ENCODE measurements around the gene ALPG. TPM values are rescaled to one million over a fixed set of nuclear protein-coding genes. Genes with fewer than 3 reads are reported as not detected.
"Not testable (repeated sequence)": the region's sequence is repeated elsewhere in the genome, so short reads cannot be mapped to it uniquely, and the experiment has no call there.

ALPG gene
- total RNA-seq, 1 donor from 2014 or later: not detected

DNA sequence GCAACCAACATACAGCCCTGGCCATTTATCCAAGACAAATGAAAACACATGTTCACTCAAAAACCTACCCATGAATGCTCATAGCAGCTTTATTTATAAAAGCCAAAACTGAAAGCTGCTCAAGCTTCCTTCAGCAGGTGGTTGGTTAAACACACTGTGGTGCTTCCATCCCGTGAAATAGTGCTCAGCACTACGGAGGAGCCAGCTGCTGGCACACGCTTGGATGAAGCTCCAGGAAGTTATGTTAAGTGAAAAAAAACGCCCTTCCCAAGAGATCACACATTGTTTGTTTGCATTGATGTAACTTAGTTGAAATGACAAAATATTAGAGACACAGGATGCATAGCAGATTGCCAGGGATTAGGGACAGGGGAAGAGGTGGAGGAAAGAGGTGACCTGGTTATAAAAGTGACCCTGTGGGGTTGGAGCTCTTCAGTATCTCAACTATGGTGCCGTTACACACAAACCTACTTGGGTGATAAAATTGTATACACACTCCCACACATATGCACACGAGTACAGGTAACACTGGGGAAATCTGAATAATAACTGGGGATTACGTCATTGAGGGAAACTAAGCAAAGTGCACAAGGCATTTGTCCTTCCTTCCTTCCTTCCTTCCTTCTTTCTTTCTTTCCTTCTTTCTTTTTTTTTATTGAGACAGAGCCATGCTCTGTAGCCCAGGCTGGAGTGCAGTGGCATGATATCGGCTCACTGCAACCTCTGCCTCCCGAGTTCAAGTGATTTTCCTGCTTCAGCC, 6.2 kb upstream of the ALPG start:
- TF ChIP-seq, protein P1, sequence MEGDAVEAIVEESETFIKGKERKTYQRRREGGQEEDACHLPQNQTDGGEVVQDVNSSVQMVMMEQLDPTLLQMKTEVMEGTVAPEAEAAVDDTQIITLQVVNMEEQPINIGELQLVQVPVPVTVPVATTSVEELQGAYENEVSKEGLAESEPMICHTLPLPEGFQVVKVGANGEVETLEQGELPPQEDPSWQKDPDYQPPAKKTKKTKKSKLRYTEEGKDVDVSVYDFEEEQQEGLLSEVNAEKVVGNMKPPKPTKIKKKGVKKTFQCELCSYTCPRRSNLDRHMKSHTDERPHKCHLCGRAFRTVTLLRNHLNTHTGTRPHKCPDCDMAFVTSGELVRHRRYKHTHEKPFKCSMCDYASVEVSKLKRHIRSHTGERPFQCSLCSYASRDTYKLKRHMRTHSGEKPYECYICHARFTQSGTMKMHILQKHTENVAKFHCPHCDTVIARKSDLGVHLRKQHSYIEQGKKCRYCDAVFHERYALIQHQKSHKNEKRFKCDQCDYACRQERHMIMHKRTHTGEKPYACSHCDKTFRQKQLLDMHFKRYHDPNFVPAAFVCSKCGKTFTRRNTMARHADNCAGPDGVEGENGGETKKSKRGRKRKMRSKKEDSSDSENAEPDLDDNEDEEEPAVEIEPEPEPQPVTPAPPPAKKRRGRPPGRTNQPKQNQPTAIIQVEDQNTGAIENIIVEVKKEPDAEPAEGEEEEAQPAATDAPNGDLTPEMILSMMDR (IDR thresholded peaks at IDR 0.05; ENCODE audit: unreplicated experiment): no peak
- peaks cover 25% of the 10 kb centered on the region for H3K27me3 Mint-ChIP-seq
- H3K9me3 Mint-ChIP-seq (ENCODE audit: low read depth): no peaks in the 10 kb centered on the region
- no peaks in the 10 kb centered on the region for H3K36me3 Mint-ChIP-seq (ENCODE audit: insufficient read depth)
- no peak for DNase-seq (ENCODE audit: low spot score, unreplicated experiment)
- H3K4me1 Mint-ChIP-seq (ENCODE audit: low read depth): peaks cover 2% of the 10 kb centered on the region
- H3K4me3 Mint-ChIP-seq (ENCODE audit: low read depth): no peak overlapping the region
- H3K27ac Mint-ChIP-seq: no peak overlapping the region

DNA sequence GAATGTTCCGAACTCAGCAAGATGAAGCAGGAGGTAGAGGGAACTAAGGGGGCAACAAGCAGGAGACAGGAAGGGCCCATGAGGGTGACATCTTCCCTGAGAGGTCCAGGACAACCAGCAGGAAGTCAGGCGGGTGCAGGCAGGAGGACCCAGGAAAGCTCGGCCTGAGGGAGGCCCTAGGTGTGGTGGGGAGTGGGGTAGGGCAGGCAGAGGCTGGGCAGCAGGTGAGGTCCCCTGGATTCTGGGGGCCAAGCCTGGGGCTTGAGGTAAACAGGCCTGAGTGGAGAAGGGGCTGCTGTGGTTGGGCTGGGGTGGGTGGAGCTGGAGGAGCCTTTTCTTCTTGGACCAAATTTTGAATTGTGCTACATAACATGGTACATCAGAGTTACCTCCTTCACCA, 4.1 kb upstream of the ALPG start:
- H3K4me3 Mint-ChIP-seq (ENCODE audit: low read depth): no peak overlapping the region
- H3K36me3 Mint-ChIP-seq (ENCODE audit: insufficient read depth): no peaks in the 10 kb centered on the region
- H3K27me3 Mint-ChIP-seq: peaks cover 22% of the 10 kb centered on the region
- H3K9me3 Mint-ChIP-seq (ENCODE audit: low read depth): no peaks in the 10 kb centered on the region
- TF ChIP-seq, protein P1 (IDR thresholded peaks at IDR 0.05; ENCODE audit: unreplicated experiment): no peak
- peaks cover 2% of the 10 kb centered on the region for H3K4me1 Mint-ChIP-seq (ENCODE audit: low read depth)
- H3K27ac Mint-ChIP-seq: no peak overlapping the region
- no peak for DNase-seq (ENCODE audit: low spot score, unreplicated experiment)

DNA sequence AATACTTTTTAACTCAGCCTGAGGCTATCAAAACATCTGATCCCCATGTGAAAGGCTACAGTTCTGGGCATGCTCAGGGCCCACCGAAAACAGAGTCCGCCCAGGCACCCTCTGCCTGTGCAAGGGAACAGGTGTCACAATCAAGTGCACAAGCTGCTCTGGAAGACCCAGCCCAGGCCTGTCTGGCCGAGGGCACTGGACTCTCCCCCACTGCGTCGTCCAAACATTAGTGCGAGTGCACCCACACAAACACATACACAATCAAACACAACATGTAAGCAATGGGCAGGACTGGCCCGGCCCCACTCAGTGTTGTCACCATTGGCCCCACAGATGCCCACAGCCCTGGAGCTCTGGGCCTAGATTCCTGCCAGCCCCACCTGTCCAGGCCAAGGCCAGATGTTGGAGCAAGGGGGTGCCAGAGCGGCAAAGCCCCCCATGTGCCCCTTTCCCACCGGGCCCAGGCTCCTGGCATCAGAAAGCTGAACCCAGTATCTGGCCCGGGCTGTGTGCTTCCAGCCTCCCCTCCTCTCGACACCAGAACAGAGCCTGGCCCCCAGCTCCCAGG, 617 bp upstream of the ALPG start:
- Mint-ChIP-seq H3K27me3 (peaks cover 20% of the 10 kb centered on the region), H3K4me1 (ENCODE audit: low read depth) (peaks cover 2% of the 10 kb centered on the region), H3K4me3 (ENCODE audit: low read depth) (no peak overlapping the region), H3K36me3 (ENCODE audit: insufficient read depth) (no peaks in the 10 kb centered on the region), H3K27ac (no peak overlapping the region), H3K9me3 (ENCODE audit: low read depth) (no peaks in the 10 kb centered on the region)
- DNase-seq (ENCODE audit: low spot score, unreplicated experiment): no peak
- TF ChIP-seq, protein P1 (IDR thresholded peaks at IDR 0.05; ENCODE audit: unreplicated experiment): no peak

DNA sequence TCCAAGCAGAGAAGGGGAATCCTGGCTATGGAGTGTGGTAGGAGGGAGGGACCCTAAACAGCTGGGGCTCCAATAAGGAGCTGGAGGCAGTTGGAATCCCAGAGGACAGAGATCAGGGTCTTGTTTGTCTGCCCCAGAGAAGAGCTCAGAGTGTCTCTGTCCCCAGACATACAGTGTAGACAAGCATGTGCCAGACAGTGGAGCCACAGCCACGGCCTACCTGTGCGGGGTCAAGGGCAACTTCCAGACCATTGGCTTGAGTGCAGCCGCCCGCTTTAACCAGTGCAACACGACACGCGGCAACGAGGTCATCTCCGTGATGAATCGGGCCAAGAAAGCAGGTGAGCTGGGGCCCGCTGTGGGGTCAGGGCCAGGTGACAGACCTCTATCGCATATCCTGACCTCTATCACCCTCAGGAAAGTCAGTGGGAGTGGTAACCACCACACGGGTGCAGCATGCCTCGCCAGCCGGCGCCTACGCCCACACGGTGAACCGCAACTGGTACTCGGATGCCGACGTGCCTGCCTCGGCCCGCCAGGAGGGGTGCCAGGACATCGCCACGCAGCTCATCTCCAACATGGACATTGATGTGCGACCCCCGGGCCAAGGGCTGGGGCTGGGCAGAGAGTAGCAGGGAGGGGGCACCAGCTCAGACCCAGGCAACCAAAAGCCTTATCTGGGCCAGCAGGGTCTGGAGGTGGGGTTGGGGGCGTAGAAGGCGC, 945 bp downstream of the ALPG start:
- H3K36me3 Mint-ChIP-seq (ENCODE audit: insufficient read depth); H3K27ac Mint-ChIP-seq; DNase-seq (ENCODE audit: low spot score, unreplicated experiment): not testable (repeated sequence)

DNA sequence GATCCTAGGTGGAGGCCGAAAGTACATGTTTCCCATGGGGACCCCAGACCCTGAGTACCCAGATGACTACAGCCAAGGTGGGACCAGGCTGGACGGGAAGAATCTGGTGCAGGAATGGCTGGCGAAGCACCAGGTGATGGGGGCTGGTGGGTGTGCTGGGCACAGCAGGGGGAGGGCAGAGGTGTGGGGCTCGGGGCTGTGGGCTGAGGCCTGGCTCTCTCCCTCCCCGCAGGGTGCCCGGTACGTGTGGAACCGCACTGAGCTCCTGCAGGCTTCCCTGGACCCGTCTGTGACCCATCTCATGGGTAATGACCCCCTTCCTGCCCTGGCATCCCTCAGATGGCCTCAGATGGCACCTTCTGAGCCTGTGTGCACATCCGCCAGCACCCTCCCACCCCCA, 1.6 kb downstream of the ALPG start:
- H3K36me3 Mint-ChIP-seq (ENCODE audit: insufficient read depth); H3K4me1 Mint-ChIP-seq (ENCODE audit: low read depth); H3K4me3 Mint-ChIP-seq (ENCODE audit: low read depth); H3K27ac Mint-ChIP-seq; DNase-seq (ENCODE audit: low spot score, unreplicated experiment); H3K9me3 Mint-ChIP-seq (ENCODE audit: low read depth): not testable (repeated sequence)
- peaks cover 35% of the 10 kb centered on the region for H3K27me3 Mint-ChIP-seq

More for the DNA sequence above, 945 bp downstream of the ALPG start:
- H3K4me3 Mint-ChIP-seq (ENCODE audit: low read depth); H3K9me3 Mint-ChIP-seq (ENCODE audit: low read depth); H3K4me1 Mint-ChIP-seq (ENCODE audit: low read depth): not testable (repeated sequence)
- peaks cover 28% of the 10 kb centered on the region for H3K27me3 Mint-ChIP-seq

DNA sequence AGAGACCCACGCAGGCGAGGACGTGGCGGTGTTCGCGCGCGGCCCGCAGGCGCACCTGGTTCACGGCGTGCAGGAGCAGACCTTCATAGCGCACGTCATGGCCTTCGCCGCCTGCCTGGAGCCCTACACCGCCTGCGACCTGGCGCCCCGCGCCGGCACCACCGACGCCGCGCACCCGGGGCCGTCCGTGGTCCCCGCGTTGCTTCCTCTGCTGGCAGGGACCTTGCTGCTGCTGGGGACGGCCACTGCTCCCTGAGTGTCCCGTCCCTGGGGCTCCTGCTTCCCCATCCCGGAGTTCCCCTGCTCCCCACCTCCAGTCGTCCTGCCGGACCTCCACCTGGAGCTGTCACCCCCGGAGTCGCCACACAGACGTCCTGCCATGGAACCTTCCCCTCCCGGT, 3.0 kb downstream of the ALPG start:
- H3K4me1 Mint-ChIP-seq (ENCODE audit: low read depth); H3K36me3 Mint-ChIP-seq (ENCODE audit: insufficient read depth); DNase-seq (ENCODE audit: low spot score, unreplicated experiment); H3K4me3 Mint-ChIP-seq (ENCODE audit: low read depth); H3K27ac Mint-ChIP-seq; H3K9me3 Mint-ChIP-seq (ENCODE audit: low read depth): not testable (repeated sequence)
- H3K27me3 Mint-ChIP-seq: peaks cover 37% of the 10 kb centered on the region

Data from progenitor cell of endocrine pancreas (in vitro differentiated cells).